Activated CD8-positive, alpha-beta memory T cell treated with anti-CD3 and anti-CD28 coated beads, Interleukin-2, amount 50 U/mL, for 24 hours (primary cell): ENCODE measurements around the gene OR6K6.

ENCODE experiments used
- DNase-seq: peaks from one replicate; pipeline ENCODE4 v3.0.0-alpha.2; 2020; ENCODE audit errors: extremely low read depth

The OR6K6 gene, protein sequence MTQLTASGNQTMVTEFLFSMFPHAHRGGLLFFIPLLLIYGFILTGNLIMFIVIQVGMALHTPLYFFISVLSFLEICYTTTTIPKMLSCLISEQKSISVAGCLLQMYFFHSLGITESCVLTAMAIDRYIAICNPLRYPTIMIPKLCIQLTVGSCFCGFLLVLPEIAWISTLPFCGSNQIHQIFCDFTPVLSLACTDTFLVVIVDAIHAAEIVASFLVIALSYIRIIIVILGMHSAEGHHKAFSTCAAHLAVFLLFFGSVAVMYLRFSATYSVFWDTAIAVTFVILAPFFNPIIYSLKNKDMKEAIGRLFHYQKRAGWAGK

DNA sequence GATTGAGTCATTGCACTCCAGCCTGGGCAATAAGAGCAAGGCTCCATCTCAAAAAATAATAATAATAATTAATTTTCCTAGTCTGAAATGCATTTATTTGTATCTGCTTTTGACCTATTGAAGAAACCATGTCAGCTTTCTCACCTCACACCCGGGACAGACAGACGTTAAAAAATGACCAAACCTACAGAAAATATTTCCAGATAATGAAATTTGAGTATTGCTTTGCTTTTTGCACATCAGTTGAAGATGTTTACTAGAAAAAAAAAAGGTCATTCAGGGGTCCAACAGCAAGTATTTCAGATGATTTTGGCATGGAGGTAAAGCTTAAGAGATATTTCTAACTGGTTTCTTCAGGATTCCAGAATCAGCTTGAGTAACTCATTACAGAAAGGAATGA is at the start of gene OR6K6:
TSS of gene OR6K6 (plus strand) at position 301 of the 400 bp plus-strand sequence. CDS start 168 bp downstream, outside the sequence.
- no peak for DNase-seq

DNA sequence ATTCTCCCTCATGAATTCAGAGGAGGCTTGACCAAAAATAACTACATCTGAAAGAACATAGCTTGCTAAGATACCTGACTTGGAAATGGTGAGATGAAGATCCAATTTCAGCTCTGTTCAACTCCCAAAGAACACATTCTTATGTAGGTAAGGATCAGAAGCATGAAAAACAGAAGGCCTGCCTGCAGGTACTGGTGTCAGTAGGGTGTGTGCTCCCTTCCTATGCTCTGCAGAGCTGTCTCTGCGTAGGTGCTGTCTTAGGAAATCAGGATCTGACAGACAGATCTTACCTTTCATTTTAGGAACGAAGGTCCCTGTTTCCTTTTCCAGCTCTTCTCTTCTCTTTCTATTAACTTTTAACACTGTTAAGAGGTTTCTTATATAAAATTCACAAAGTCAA is 48.4 kb upstream of the OR6K6 start:
- no peak for DNase-seq

DNA sequence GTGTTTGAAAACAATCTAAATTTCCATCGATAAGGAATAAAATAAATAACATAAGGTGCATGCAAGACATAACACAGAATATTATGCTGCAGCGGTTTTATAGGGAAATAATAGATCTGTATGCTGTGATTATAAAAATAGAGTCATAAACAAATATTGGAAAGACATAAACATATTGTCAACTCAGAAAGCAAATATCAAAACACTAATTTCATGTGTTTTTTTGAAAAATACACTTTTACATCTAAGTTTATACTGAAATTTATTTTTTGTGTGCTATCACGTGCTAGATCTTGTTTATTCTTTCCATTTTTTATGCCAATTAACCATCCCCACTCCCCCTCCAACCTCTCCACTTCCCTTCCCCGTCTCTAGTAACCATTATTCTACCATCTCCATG is 43.4 kb upstream of the OR6K6 start:
- DNase-seq, result no peak

DNA sequence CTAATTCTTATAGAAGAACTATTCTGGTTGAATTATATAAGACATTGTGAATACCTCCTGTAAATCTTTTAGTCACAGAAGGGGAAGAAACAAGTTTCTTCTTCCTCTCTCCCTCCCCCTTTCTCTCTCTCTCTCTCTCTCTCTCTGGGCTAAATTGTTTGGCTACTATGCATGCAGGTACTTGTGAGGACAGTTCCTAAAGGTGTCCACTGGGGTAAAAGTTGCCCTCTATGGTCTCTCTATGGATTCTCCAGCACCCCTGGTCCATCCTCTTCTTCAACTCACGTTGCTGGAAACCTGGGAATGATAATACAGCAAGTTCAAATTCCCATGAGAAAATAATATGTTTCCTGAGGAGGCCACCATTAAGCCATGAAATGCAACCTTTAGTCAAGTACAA is 39.8 kb upstream of the OR6K6 start:
- DNase-seq, result no peak

DNA sequence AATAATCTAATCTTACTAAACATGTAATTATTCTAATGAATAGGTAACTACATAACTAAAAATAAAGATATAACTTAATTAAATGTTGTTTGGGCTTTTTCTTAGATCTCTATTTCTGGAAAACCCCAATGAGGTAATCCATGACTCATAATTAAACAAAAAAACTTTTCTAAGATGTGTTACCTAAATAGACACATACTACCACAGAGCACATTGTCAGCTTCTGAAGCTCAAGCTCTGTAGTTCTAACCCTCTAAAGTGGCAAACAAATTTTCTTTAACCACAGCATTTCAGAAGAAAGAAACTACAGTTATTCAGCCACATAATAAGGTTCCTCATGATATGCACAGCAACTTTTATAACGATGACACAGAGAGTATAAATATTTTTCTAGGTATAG is 38.2 kb upstream of the OR6K6 start:
- DNase-seq, result no peak

DNA sequence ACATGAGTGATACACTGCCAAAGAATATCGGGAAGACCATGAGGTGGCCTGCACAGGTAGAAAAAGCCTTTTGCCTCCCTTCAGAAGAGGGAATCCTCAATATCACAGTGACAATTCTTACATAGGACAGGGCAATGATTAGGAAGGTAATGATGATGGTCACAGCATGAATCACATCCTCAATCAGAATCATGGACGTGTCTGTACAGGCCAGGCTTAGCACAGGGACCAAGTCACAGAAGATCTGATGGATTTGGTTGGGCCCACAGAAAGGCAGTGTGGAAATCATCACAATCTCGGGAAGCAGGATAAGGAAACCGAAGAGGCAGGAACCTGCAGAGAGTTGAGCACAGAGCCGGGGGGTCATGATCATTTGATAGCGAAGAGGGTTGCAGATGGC is 37.2 kb upstream of the OR6K6 start:
- no peak for DNase-seq

DNA sequence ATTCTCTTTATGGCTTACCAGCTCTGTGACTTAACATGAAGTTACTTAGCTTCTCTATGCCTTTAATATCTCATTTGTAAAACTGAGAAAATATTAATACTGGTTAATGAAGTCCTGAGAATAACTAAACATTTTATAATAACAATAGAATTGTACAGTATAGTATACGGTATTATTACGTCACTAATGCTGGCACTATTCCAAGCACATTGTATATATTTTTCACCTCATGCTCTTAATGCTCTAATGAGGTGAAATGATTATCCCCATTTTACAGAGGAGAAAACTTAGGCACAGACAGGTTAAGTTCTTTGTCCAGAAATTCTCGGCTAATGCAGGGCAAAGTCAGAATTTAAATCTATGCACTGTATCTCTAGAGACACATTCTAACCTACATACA is 34.9 kb upstream of the OR6K6 start:
- DNase-seq, result no peak

DNA sequence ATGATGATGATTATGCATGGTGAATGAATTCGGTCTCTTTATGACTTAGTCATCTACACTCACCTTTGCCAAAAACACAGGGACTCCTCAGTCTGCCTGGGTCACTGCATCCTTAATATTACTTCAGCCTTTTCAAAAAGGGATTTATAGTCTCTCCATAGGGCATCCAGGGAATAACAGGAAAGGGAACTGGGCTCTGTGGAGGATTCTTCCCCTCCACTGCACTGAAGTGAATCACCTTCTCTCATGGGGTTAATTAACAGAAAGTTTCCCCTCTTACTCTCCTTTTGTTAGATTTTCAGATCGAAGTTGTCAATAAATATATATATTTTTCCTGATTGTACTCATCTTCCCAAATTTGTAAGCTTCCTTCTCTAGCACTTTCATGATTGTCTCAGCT is 33.9 kb upstream of the OR6K6 start, which contains the start of gene OR6K3:
TSS of gene OR6K3 (minus strand) at position 101 of the 400 bp plus-strand sequence. CDS start 2,605 bp downstream, outside the sequence.
- no peak for DNase-seq

DNA sequence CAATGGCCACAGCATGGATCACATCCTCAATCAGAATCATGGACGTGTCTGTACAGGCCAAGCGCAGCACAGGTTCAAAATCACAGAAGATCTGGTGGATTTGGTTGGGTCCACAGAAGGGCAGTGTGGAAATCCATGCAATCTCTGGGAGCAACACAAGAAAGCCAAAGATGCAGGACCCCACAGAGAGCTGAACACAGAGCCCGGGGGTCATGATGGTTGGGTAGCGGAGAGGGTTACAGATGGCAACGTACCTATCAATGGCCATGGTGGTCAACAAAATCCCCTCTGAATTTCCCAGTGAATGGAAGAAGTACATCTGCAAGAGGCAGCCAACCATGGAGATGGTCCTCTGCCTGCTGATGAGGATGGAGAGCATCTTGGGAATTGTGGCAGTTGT is 30.1 kb upstream of the OR6K6 start:
- no peak for DNase-seq

DNA sequence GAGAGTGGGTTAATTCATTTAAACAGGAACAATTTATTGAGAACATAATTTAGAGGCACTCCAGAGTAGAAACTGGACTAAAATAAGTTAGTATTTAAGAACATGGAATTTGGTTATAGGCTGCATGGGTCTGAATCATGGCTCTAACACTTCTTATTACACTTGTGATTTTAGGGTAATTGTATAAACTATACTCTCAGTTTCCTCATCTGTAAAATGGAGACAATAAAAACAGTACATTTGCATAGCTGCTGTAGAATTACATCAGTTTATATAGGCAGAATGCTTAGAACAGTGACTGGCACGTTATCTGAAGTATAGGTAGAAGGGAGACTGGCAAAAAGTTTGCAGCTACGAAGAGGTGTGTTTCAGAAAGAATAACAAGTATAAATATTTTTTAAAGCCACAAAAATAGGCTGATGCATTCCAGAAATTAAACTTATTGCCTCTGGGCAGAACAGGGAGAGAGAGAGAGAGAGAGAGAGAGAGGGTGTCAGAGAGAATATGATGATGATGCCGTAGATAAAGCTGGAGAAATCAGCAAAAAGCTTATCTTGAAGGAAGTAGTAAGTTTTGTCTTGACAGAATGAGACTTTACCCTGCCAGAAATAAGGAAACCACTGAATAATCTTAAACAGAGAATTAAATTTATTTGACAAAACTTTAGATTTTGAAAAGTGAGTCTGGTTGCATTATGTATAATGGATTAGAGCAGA is 25.9 kb upstream of the OR6K6 start:
- no peak for DNase-seq

DNA sequence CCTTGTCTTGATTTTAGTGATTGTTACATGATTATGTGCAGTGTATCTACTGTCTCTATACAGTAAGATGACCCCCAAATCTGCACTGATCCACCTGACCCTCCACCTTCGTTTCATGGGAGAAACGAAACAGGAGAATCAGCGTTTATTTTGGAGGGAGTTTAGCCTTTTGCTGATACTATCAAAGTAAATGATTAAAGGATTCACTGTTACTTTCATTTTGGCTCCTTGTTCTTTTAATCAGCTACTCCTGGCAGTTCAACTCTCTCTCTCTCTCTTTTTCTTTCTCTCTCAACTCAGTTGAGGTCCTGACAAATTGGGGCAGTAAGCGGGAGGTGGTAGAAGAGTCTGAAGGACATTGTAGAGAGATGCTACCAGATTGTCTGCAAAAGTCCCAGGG is 24.1 kb upstream of the OR6K6 start:
- no peak for DNase-seq

DNA sequence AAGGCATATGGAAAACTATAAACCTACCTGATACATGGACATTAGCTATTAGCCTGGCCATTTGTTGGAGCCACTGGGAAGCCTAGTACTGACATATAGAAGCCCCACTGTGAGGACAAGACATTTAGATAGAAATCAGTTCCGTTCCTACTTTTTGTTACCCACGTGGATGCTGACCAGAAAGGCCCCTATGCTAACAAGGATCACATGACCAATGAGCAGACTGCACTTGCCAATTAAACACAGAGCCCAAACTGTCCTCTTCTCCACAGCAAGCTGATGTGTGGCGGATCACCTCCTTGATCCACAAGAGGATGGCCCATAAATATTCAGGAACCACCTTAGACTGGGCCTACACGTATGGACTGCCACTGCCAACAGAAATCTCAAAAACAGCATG is 22.8 kb upstream of the OR6K6 start:
- DNase-seq, result no peak

DNA sequence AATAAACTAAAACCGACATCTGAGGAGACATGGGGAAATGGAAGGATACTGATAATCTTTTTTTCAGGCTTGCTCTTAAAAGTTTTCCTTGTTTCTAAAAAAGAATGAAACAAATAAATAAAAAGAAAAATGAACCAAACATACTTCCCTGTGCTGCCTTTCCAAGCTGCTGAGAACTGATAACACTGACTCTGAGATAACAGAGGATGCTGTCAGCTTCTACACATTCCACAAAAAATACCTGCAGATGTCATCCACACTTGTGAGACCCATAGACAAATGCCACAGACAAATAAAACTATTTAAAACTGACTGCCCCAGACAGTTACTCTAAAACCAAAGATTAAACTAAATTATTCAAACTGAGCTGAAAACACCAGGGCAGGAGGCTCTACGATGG is 22.0 kb upstream of the OR6K6 start:
- no peak for DNase-seq

DNA sequence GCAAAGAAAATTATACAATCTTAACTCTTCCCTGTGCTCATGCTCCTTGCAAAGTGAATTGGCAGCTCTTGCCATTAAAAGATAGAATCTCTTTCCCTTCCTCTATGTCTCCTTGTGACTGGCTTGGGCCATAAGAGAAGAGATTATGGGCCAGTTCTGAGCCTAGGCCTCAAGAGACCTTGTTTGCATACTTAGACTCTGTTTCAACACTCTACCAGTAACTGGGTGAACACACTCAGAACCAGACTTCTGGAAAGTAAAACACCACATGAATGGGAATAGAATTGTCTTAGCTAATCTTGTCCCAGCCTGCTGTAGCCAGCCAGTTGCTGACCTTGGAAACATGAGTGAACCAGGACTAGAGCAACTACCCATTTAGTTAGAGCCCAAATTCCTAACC is 18.7 kb upstream of the OR6K6 start:
- no peak for DNase-seq

DNA sequence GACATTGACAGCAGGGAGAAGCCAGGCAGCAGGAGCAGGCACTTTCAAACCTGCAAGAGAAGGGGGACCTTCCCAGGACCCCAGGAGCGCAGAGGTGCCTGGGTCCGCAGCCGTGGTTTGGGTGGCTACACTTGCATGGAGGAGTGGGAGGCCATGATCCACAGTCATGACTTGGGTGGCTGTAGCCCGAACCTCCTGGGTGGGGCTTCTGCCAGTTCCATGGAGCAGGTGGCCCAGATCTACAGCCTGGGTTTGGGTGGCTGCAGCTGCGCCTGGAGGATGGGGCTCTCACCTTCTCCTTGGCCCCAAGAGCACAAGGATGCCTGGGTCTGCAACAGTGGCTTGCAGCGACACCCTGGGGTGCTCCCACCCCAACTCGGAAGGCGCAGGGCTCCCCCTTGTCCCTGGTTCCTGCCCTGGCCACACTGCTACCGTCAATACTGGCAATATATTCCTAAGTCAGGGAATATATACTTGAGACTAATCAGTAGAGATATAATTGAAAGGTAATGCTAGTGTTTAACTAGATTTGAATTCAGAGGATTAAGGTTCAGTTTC is 2.3 kb upstream of the OR6K6 start:
- DNase-seq, result no peak

DNA sequence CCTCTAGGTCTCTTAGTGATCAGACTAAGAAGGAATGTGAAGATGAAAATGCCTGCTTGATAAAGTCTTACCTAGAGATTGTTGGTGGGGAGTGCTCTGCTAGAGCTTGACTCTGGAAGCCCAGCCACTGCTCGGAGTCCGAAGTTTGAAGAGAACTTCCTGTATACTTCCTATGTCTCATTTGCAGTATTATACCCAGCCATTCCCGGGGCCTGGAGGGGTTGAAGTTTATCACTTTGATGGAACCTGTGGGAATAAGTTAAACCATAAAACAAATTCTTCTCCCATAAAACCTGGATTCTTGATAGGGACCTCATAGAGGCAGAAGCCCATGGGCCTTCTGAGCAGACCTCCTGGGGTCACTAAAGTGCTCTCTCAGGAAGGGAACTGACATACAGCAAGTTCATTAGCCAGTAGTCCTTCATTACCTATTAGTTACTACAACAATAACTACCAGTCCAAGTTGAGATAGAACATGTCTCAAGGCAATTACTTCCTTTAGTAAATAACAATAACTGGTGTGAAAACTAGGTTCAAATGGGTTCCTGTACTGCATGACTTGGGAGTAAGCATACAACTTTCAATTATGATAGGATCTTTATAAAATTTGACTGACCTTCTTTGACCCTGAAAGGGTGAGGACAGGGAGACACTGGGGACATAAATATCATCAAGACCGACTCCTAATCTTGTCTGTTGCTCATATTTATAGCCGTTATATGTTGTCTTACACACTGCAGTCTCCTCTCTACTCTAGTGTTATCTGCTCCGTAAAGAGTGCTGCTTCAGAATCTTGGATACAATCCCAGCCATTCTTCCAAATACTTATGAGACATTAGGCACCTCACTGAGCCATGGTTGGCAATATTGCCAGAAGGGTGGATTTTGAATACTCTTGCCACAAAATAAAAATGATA is 17.7 kb downstream of the OR6K6 start, which contains the start of gene OR6N1:
TSS of gene OR6N1 (minus strand) at position 246 of the 917 bp plus-strand sequence. CDS start 5,513 bp downstream, outside the sequence.
- DNase-seq, result no peak

DNA sequence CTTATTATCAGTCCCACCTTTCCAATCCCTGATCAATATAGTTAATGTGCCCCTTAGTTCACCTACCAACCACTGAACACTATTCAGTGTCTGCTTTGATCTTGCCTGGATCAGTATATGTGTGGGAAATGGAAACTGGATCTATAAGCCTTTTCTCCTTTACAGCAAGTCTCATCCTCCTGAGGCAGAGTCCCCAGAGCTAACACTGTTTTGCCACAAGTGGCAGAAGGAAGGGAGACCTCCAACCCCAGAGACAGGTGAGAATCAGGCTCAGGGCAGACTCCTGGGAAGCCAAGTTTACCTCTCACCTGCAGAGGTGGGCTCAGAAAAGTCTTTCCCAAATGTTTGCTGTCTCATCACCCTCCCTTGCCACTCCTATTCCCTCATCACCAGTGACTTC is 26.6 kb downstream of the OR6K6 start, which contains the start of gene OR6N2:
TSS of gene OR6N2 (minus strand) at position 101 of the 400 bp plus-strand sequence. CDS start 3,569 bp downstream, outside the sequence.
- no peak for DNase-seq

DNA sequence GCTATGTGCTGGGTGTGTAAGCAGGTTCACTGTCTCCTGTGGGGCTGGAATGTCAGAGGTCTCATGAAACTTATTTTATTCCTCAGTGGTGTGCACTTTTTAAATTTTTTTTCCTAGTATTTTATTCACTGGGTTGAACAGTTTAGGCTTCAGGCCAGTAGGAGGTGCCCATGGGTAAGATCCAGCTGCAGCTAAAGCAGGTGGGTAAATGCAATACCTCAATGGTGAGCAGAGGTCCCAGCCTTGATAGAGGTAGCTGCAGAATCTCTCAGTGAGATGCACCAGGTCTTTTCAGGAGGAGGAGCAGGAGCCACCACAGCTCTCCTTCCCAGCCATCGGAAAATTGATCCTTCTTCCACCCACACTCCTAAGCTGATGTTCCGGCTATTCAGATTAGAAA is 39.1 kb downstream of the OR6K6 start:
- DNase-seq, result peak; percentile 3

DNA sequence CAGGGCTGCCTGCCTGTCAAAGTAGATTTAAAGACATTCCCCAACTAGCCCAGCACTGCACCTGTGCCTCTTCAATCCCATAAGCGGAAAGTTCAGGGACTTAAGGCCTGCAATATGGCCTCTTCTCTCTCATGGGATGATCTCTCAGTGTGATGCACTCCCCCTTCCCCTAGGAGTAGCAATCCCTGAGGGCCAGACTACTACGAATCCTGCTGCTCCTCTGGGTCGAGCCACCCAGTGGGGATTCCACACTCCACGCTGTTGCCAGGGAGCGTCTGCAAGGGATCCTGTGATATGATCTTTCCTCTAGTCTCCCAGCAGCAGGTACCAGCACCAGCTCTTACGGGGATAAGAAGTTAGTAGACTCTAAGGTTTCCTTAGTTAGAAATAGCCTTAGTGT is 39.7 kb downstream of the OR6K6 start:
- no peak for DNase-seq

DNA sequence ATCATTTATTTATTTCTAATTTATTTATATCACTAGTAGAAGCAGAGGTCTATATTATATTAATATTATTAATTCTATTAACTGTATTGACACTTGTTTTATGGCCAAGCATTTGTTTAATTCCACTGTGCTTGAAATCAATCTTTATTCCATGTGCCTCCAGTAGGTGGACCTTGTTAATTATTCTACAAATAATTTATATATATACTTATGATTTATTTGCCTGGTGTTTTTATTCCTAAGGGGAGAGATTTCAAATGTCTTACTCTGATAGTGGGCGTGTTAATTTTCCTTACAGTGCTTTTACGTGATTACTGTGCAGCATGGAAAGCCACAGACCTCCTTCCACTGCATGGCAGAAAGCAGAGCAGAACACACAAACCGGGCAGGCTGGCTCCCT is 44.0 kb downstream of the OR6K6 start:
- DNase-seq, result no peak

DNA sequence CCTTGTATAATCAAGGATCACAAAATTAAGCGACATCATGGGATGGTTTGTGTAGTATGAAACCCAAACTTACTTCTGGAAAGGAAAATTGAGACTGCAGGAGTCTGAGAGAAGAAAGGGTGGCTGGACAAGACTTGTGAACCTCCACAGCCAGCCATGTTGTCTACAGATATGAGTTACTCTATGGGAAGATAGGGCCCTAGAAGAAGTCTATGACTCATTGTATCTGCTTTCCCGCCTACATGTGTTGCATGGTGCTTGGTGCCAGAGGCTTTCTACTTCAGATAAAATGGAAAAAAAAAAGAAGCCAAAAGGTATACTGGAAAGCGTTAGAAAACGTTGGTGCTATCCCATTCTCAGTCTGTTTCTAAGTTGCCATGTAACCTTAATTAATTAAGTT is 45.2 kb downstream of the OR6K6 start:
- no peak for DNase-seq

DNA sequence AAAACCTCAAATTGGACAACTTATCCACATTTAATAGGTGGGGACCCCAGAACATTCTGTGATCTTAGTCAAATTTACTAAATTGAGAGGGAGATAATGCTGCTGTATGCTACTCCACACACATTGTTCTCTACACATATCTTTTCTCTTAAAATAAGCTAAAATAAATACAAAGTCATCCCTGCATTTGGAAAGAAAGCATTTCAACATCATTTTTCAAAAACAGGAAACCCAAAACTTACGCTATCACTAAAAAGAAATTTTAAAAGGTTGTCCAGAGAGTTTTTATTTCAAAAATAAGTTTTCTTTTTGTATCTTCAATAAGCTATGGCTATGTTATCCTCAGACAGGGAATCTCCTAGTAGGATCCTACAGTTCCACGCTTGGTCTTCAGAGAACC is 46.0 kb downstream of the OR6K6 start:
- no peak for DNase-seq
